ENCODE results near the gene CBX7.

Gene CBX7

DNA sequence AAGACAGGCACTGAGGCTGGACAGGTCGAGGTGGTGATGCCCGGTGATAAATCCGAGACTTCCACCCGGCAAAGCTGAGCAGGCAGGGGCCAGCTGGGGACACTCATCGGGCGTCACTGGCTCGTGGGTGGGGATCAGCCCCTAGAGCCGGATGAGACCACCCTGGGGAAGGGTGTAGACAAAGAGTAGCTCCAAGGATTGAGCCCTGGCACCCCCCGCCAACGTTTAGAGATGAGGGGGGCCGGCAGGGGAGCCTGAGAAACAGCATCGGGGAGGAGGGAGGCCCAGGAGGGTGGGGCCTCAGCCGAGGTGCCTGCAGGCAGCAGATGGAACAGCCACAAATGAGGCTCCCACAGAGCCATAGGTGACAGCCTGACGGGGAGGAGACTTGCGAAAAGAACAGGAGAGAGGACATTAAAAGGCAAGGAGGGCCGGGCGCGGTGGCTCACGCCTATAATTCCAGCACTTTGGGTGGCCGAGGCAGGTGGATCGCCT lies 27.4 kb upstream of the CBX7 start:
- H3K27me3 ChIP-seq (ENCODE audit: insufficient read depth, low read depth, severe bottlenecking): no peaks in the 10 kb centered on the region
- H3K9me3 ChIP-seq (ENCODE audit: severe bottlenecking): no peaks in the 10 kb centered on the region
- H3K27ac ChIP-seq: peak overlapping the region; percentile 91
- no peaks in the 10 kb centered on the region for H3K36me3 ChIP-seq
- TF ChIP-seq, protein P1, sequence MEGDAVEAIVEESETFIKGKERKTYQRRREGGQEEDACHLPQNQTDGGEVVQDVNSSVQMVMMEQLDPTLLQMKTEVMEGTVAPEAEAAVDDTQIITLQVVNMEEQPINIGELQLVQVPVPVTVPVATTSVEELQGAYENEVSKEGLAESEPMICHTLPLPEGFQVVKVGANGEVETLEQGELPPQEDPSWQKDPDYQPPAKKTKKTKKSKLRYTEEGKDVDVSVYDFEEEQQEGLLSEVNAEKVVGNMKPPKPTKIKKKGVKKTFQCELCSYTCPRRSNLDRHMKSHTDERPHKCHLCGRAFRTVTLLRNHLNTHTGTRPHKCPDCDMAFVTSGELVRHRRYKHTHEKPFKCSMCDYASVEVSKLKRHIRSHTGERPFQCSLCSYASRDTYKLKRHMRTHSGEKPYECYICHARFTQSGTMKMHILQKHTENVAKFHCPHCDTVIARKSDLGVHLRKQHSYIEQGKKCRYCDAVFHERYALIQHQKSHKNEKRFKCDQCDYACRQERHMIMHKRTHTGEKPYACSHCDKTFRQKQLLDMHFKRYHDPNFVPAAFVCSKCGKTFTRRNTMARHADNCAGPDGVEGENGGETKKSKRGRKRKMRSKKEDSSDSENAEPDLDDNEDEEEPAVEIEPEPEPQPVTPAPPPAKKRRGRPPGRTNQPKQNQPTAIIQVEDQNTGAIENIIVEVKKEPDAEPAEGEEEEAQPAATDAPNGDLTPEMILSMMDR (IDR thresholded peaks at IDR 0.05; ENCODE audit: low read depth, low read length): no peak
- peak; percentile 93 for DNase-seq
- H3K4me3 ChIP-seq (ENCODE audit: low read depth, low read length): peak overlapping the region; percentile 40

DNA sequence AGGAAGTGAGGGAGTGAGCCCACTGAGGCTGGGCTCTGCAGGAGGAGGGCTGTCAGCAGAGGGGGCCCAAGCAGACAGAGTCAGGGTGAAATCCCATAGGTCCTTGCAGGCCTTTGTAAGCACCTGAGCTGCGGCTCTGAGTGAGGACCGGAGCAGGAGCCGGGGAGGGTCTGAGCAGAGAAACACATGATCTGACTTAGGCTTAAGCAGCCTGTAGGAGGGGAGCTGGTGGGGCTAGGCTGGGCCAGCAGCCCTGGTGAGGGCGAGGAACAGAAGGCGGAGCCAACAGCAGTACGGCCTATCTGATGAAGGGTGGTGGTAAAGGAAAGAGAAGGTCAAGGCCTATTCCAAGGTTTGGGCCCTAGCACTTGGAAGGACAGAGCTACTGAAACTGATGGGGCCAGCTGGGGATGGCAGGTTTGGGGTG lies 26.9 kb upstream of the CBX7 start:
- Histone ChIP-seq H3K27me3 (ENCODE audit: insufficient read depth, low read depth, severe bottlenecking) (no peaks in the 10 kb centered on the region), H3K9me3 (ENCODE audit: severe bottlenecking) (no peaks in the 10 kb centered on the region), H3K27ac (peak overlapping the region; percentile 91), H3K4me3 (ENCODE audit: low read depth, low read length) (peak overlapping the region; percentile 40), H3K36me3 (no peaks in the 10 kb centered on the region)
- DNase-seq: peak; percentile 93
- TF ChIP-seq, protein P1 (IDR thresholded peaks at IDR 0.05; ENCODE audit: low read depth, low read length): 0 out of 2 replicates have a peak, but pooled peaks have one; percentile 2

DNA sequence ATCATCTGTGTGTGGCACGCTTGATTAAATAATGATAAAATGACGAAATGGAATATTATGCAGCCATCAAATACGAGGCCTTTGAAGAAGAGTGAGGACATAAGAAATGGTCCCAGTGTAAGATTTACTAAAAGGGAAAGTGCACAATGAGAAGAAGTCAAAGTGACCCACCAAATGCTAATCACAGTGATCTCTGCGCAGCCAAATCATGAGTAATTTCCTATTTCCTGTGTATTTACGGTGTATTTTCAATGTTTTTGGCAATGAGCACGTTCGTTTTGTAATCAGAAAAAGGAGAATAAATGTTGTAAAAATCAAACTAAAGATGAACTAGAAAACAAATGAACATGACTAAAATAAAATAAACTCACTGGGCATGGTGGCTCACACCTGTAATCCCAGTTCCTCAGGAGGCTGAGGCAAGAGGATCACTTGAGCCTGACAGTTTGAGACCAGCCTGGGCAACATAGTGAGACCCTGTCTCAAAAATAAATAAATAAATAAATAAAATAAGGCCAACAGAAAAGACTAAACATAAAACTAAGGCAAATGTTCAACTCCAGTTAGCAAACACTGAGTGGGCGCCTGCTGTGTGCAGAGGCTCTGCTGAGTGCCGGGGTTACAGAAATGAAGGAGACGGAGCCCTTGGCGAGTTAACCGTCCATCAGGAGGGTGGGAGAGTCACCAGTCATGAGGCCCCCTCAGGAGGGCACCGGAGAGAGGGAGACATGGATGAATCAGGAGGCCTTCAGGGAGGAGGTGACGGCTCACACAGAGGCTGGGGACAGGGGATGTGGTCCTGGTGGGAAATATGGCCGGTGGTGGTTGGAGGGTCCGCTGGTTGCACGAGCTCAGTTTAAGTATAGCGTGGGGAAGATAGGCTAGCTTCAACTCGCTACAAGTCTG lies 26.0 kb upstream of the CBX7 start:
- H3K27ac ChIP-seq: peak overlapping the region; percentile 29; the same call in 1 of the 2 replicates
- H3K9me3 ChIP-seq (ENCODE audit: severe bottlenecking): no peaks in the 10 kb centered on the region
- TF ChIP-seq, protein P1 (IDR thresholded peaks at IDR 0.05; ENCODE audit: low read depth, low read length): no peak
- no peak for DNase-seq
- no peaks in the 10 kb centered on the region for H3K36me3 ChIP-seq
- H3K4me3 ChIP-seq (ENCODE audit: low read depth, low read length): no peak overlapping the region
- no peaks in the 10 kb centered on the region for H3K27me3 ChIP-seq (ENCODE audit: insufficient read depth, low read depth, severe bottlenecking)

DNA sequence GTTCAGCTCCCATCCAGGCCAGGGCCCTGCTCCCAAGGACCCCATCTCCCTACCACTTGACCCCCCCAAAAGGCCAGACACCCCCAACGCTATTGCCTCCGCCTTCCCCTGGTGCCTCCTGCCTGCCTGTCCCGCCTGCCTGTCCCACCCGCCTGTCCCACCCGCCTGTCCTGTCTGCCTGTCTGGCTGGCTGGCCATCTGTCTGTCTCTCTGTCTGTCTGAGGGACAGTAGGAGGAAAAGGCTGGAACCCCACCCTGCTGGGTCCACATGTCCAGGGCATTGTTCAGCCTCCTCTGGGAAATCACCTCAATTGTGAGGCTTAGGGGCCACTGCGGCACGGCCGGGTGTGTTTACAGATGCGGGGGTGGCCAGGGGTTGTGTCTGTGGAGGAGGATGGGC lies 25.3 kb upstream of the CBX7 start:
- TF ChIP-seq, protein P1 (IDR thresholded peaks at IDR 0.05; ENCODE audit: low read depth, low read length): no peak
- Histone ChIP-seq H3K27ac (0 out of 2 replicates have a peak overlapping the region, but pooled peaks have one; percentile 29), H3K4me3 (ENCODE audit: low read depth, low read length) (no peak overlapping the region), H3K9me3 (ENCODE audit: severe bottlenecking) (no peaks in the 10 kb centered on the region), H3K27me3 (ENCODE audit: insufficient read depth, low read depth, severe bottlenecking) (no peaks in the 10 kb centered on the region), H3K36me3 (no peaks in the 10 kb centered on the region)
- no peak for DNase-seq

DNA sequence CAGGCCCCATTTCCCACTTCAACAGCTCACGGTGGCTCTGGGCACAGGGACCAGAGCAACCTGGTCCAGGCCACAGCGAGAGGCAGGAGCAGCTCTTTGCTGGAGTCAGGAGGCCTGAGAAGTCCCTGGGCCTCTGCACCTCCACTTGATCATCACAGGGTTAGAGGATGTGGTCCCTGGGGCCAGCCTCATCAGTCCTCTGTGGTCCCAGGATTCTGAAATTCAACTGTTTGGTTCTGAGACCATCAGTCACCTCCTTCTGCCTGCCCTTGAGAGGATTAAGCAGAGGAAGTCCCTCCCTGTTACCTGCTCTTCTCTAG lies 24.9 kb upstream of the CBX7 start:
- Histone ChIP-seq H3K36me3 (no peaks in the 10 kb centered on the region), H3K27me3 (ENCODE audit: insufficient read depth, low read depth, severe bottlenecking) (no peaks in the 10 kb centered on the region), H3K9me3 (ENCODE audit: severe bottlenecking) (no peaks in the 10 kb centered on the region), H3K27ac (0 out of 2 replicates have a peak overlapping the region, but pooled peaks have one; percentile 29), H3K4me3 (ENCODE audit: low read depth, low read length) (no peak overlapping the region)
- no peak for DNase-seq
- TF ChIP-seq, protein P1 (IDR thresholded peaks at IDR 0.05; ENCODE audit: low read depth, low read length): no peak

Measured in WERI-Rb-1 (cell line).